HFFc6 (cell line): ENCODE measurements around the gene STIM2. TPM values are rescaled to one million over a fixed set of nuclear protein-coding genes. Genes with fewer than 3 reads are reported as not detected.

Experiments used
- DNase-seq: peaks from one replicate; pipeline ENCODE4 v3.0.0-alpha.2; 2018
- H3K27ac Mint-ChIP-seq: 2 replicates; pipeline ENCODE4 v1.8.0; 2020; ENCODE audit warnings: mild to moderate bottlenecking, mixed read lengths
- H3K27me3 Mint-ChIP-seq: 2 replicates; pipeline ENCODE4 v1.8.0; 2021; ENCODE audit warnings: mild to moderate bottlenecking, moderate library complexity, mixed read lengths; ENCODE audit not compliant: insufficient read depth
- H3K36me3 Mint-ChIP-seq: 2 replicates; pipeline ENCODE4 v1.8.0; 2021; ENCODE audit warnings: low read depth, mixed read lengths
- H3K4me1 Mint-ChIP-seq: 2 replicates; pipeline ENCODE4 v1.8.0; 2020; ENCODE audit warnings: low read depth, mixed read lengths
- H3K4me3 Mint-ChIP-seq: 2 replicates; pipeline ENCODE4 v1.8.0; 2020; ENCODE audit warnings: mild to moderate bottlenecking, moderate library complexity, mixed read lengths
- H3K9me3 Mint-ChIP-seq: 2 replicates; pipeline ENCODE4 v1.8.0; 2020; ENCODE audit warnings: mild to moderate bottlenecking, mixed read lengths
- CTCF ChIP-seq: fragments of 200-600 bp; sonication (generic); IDR thresholded peaks from 2 replicates; pipeline ENCODE4 v1.5.0; 2021; ENCODE audit warnings: antibody characterized with exemption, mild to moderate bottlenecking
- total RNA-seq, 6 experiments: library from RNA; stranded (reverse); fragmentation: NEBNext Ultra II Directional; extraction: Animal tissue kit (Norgen Biotek cat#: 25700); gene quantifications; 2 replicates in 1 of 6; 3 replicates in 5 of 6; pipeline ENCODE4 v1.2.3, GENCODE V29; 2021

Gene STIM2
- total RNA-seq, 6 experiments from 2014 or later = 13.7 to 17.1 (median 16.0) TPM

- H3K4me3 Mint-ChIP-seq = no peak overlapping the region
- H3K9me3 Mint-ChIP-seq = no peaks in the 10 kb centered on the region
- H3K36me3 Mint-ChIP-seq = no peaks in the 10 kb centered on the region
- H3K4me1 Mint-ChIP-seq = peaks cover 12% of the 10 kb centered on the region; the same call in 1 of the 2 replicates
- no peak for TF ChIP-seq CTCF
- H3K27ac Mint-ChIP-seq = no peak overlapping the region
- DNase-seq = no peak
- H3K27me3 Mint-ChIP-seq = no peaks in the 10 kb centered on the region; the same call in none of the 2 replicates
These were observed 18.3 kb downstream of the STIM2 start for GRCh38 chr4:26878794-26879391.

GRCh38 chr4:26879805-26880204 lies 19.2 kb downstream of the STIM2 start:
- H3K4me1 Mint-ChIP-seq = peaks cover 12% of the 10 kb centered on the region; the same call in 1 of the 2 replicates
- TF ChIP-seq CTCF = no peak
- no peaks in the 10 kb centered on the region for H3K36me3 Mint-ChIP-seq
- H3K27ac Mint-ChIP-seq = no peak overlapping the region
- DNase-seq = no peak
- H3K4me3 Mint-ChIP-seq = no peak overlapping the region
- no peaks in the 10 kb centered on the region; the same call in none of the 2 replicates for H3K27me3 Mint-ChIP-seq
- no peaks in the 10 kb centered on the region for H3K9me3 Mint-ChIP-seq

- no peaks in the 10 kb centered on the region for H3K36me3 Mint-ChIP-seq
- no peak for TF ChIP-seq CTCF
- H3K4me3 Mint-ChIP-seq = no peak overlapping the region
- no peaks in the 10 kb centered on the region; the same call in none of the 2 replicates for H3K27me3 Mint-ChIP-seq
- no peak for DNase-seq
- H3K27ac Mint-ChIP-seq = no peak overlapping the region
- H3K9me3 Mint-ChIP-seq = no peaks in the 10 kb centered on the region
- peaks cover 5% of the 10 kb centered on the region; the same call in 1 of the 2 replicates for H3K4me1 Mint-ChIP-seq
These were observed 23.4 kb downstream of the STIM2 start for GRCh38 chr4:26884026-26884425.

- H3K4me1 Mint-ChIP-seq = no peaks in the 10 kb centered on the region; the same call in 1 of the 2 replicates
- H3K36me3 Mint-ChIP-seq = no peaks in the 10 kb centered on the region
- H3K27me3 Mint-ChIP-seq = no peaks in the 10 kb centered on the region; the same call in none of the 2 replicates
- H3K4me3 Mint-ChIP-seq = no peak overlapping the region
- DNase-seq = no peak
- no peak for TF ChIP-seq CTCF
- no peak overlapping the region for H3K27ac Mint-ChIP-seq
- H3K9me3 Mint-ChIP-seq = no peaks in the 10 kb centered on the region
These were observed 23.9 kb downstream of the STIM2 start for GRCh38 chr4:26884486-26884988.

GRCh38 chr4:26885912-26886274 lies 25.3 kb downstream of the STIM2 start:
- H3K4me3 Mint-ChIP-seq = no peak overlapping the region
- H3K27ac Mint-ChIP-seq = no peak overlapping the region
- no peaks in the 10 kb centered on the region for H3K4me1 Mint-ChIP-seq
- no peaks in the 10 kb centered on the region; the same call in none of the 2 replicates for H3K27me3 Mint-ChIP-seq
- no peaks in the 10 kb centered on the region for H3K9me3 Mint-ChIP-seq
- H3K36me3 Mint-ChIP-seq = no peaks in the 10 kb centered on the region
- DNase-seq = no peak
- no peak for TF ChIP-seq CTCF
